CD4-positive, CD25-positive, alpha-beta regulatory T cell (primary cell): ENCODE measurements around the gene SRA1. TPM values are rescaled to one million over a fixed set of nuclear protein-coding genes. Genes with fewer than 3 reads are reported as not detected.

Source experiments
- ATAC-seq, 2 donors: fragments of 150-1000 bp; cut with Tn5 transposase; one replicate each; pipeline ENCODE4 v1.10.0; 2021; ENCODE audit warnings: low read depth in 2 of 2, moderate number of reproducible peaks in 2 of 2, moderate library complexity in 1 of 2
- DNase-seq, 3 donors: peaks; one replicate each; pipeline versions ENCODE4 v3.0.0 to v3.0.0-alpha.2; 2012 to 2022; ENCODE audit warnings: mixed read lengths in 1 of 3
- H3K27ac ChIP-seq: one replicate; pipeline ENCODE4 v1.7.0; 2013; ENCODE audit warnings: mild to moderate bottlenecking, low read length; ENCODE audit not compliant: insufficient read depth, poor library complexity, severe bottlenecking
- H3K27me3 ChIP-seq: one replicate; pipeline ENCODE4 v1.7.0; 2013; ENCODE audit warnings: low read length; ENCODE audit not compliant: control insufficient read depth, insufficient read depth
- H3K36me3 ChIP-seq: one replicate; pipeline ENCODE4 v1.7.0; 2013; ENCODE audit warnings: mild to moderate bottlenecking, low read length, moderate library complexity; ENCODE audit not compliant: control insufficient read depth, insufficient read depth
- H3K4me1 ChIP-seq: 2 replicates; pipeline ENCODE4 v1.7.0; 2013; ENCODE audit warnings: mild to moderate bottlenecking, low read length; ENCODE audit not compliant: insufficient read depth, control insufficient read depth, poor library complexity, severe bottlenecking
- H3K4me3 ChIP-seq: one replicate; pipeline ENCODE4 v1.7.0; 2013; ENCODE audit warnings: low read depth, mild to moderate bottlenecking, low read length, moderate library complexity
- H3K9me3 ChIP-seq, 2 experiments: 1 replicate in 1 of 2; 2 replicates in 1 of 2; pipeline ENCODE4 v1.7.0; 2013; ENCODE audit warnings: low read length in 2 of 2, mild to moderate bottlenecking in 1 of 2, moderate library complexity in 1 of 2; ENCODE audit not compliant: control insufficient read depth in 2 of 2
- H3K27ac Mint-ChIP-seq, 3 donors: one replicate each; pipeline ENCODE4 v1.8.0; 2020 to 2022; ENCODE audit warnings: mild to moderate bottlenecking in 3 of 3, mixed read lengths in 3 of 3, moderate library complexity in 2 of 3
- H3K27me3 Mint-ChIP-seq: one replicate; pipeline ENCODE4 v1.8.0; 2022; ENCODE audit warnings: mild to moderate bottlenecking, mixed read lengths
- H3K36me3 Mint-ChIP-seq: one replicate; pipeline ENCODE4 v1.8.0; 2020; ENCODE audit warnings: mixed read lengths
- H3K4me1 Mint-ChIP-seq, 4 donors: one replicate each; pipeline ENCODE4 v1.8.0; 2020 to 2022; ENCODE audit warnings: mixed read lengths in 4 of 4, mild to moderate bottlenecking in 1 of 4
- H3K4me3 Mint-ChIP-seq, 4 donors: one replicate each; pipeline ENCODE4 v1.8.0; 2020 to 2022; ENCODE audit warnings: mild to moderate bottlenecking in 4 of 4, mixed read lengths in 4 of 4, moderate library complexity in 3 of 4
- H3K9me3 Mint-ChIP-seq, 7 donors: one replicate each; pipeline ENCODE4 v1.8.0; 2020 to 2022; ENCODE audit warnings: mixed read lengths in 7 of 7, mild to moderate bottlenecking in 3 of 7, moderate library complexity in 2 of 7
- polyA plus RNA-seq, 4 donors: library from polyadenylated mRNA; unstranded; fragments of 300-500 nt; fragmentation: Illumina TruSeq; gene quantifications; one replicate each; pipeline ENCODE4 v1.2.3, GENCODE V29; 2021
- total RNA-seq: library from RNA; stranded (reverse); gene quantifications from one replicate; pipeline ENCODE4 v1.2.3, GENCODE V29; 2022

Gene SRA1
- total and polyA plus RNA-seq, 5 donors from 2014 or later, result 36.6 to 44.3 (median 38.8) TPM

- peaks cover 26% of the 10 kb centered on the region for H3K36me3 ChIP-seq
- Mint-ChIP-seq H3K27me3 (no peaks in the 10 kb centered on the region), H3K9me3 (peaks cover 0 to 3% (median 0%) of the 10 kb centered on the region in 7 donors), H3K36me3 (peaks cover 36% of the 10 kb centered on the region), H3K4me3 (peak overlapping the region in 1 of 4 donors; percentile 50), H3K4me1 (peaks cover 0 to 52% (median 39%) of the 10 kb centered on the region in 4 donors), H3K27ac (peak overlapping the region; percentile 98 to 99 (median 98))
- H3K4me3 ChIP-seq, result no peak overlapping the region
- no peak for DNase-seq
- no peaks in the 10 kb centered on the region for H3K9me3 ChIP-seq
- H3K4me1 ChIP-seq, result peaks cover 25% of the 10 kb centered on the region
- H3K27ac ChIP-seq, result peak overlapping the region; percentile 83
- no peak for ATAC-seq
- no peaks in the 10 kb centered on the region for H3K27me3 ChIP-seq
Measured at GRCh38 chr5:140570058-140570457, 12.8 kb upstream of the SRA1 start.

GRCh38 chr5:140569197-140569596 lies 11.9 kb upstream of the SRA1 start:
- Histone ChIP-seq H3K9me3 (no peaks in the 10 kb centered on the region), H3K4me1 (peaks cover 29% of the 10 kb centered on the region), H3K4me3 (peak overlapping the region; percentile 54), H3K27me3 (no peaks in the 10 kb centered on the region), H3K27ac (peak overlapping the region; percentile 83), H3K36me3 (peaks cover 26% of the 10 kb centered on the region)
- peak in 2 of 3 donors; percentile 26 to 74 for DNase-seq
- H3K36me3 Mint-ChIP-seq, result peaks cover 39% of the 10 kb centered on the region
- peaks cover 0 to 60% (median 42%) of the 10 kb centered on the region in 4 donors for H3K4me1 Mint-ChIP-seq
- ATAC-seq, result no peak
- peak overlapping the region; percentile 53 to 88 (median 82) for H3K4me3 Mint-ChIP-seq
- H3K9me3 Mint-ChIP-seq, result peaks cover 0 to 3% (median 0%) of the 10 kb centered on the region in 7 donors
- no peaks in the 10 kb centered on the region for H3K27me3 Mint-ChIP-seq
- H3K27ac Mint-ChIP-seq, result peak overlapping the region; percentile 98 to 99 (median 98)

GRCh38 chr5:140568443-140569063 lies 11.3 kb upstream of the SRA1 start:
- Histone ChIP-seq H3K27ac (peak overlapping the region; percentile 83), H3K36me3 (peaks cover 26% of the 10 kb centered on the region), H3K27me3 (no peaks in the 10 kb centered on the region), H3K4me1 (peaks cover 32% of the 10 kb centered on the region), H3K9me3 (no peaks in the 10 kb centered on the region), H3K4me3 (peak overlapping the region; percentile 54)
- Mint-ChIP-seq H3K27ac (peak overlapping the region; percentile 98 to 99 (median 98)), H3K9me3 (peaks cover 0 to 3% (median 0%) of the 10 kb centered on the region in 7 donors), H3K4me3 (peak overlapping the region; percentile 7 to 88 (median 66)), H3K27me3 (no peaks in the 10 kb centered on the region), H3K36me3 (peaks cover 35% of the 10 kb centered on the region), H3K4me1 (peaks cover 0 to 65% (median 42%) of the 10 kb centered on the region in 4 donors)
- DNase-seq (no peak), ATAC-seq (no peak)

GRCh38 chr5:140567871-140568270 lies 10.6 kb upstream of the SRA1 start:
- no peak overlapping the region for H3K4me3 ChIP-seq
- Mint-ChIP-seq H3K4me1 (peaks cover 0 to 72% (median 45%) of the 10 kb centered on the region in 4 donors), H3K36me3 (peaks cover 35% of the 10 kb centered on the region), H3K27me3 (no peaks in the 10 kb centered on the region), H3K27ac (peak overlapping the region; percentile 82 to 98 (median 98)), H3K4me3 (peak overlapping the region; percentile 7 to 86 (median 42)), H3K9me3 (peaks cover 0 to 3% (median 0%) of the 10 kb centered on the region in 7 donors)
- peaks cover 26% of the 10 kb centered on the region for H3K36me3 ChIP-seq
- no peak for DNase-seq
- no peaks in the 10 kb centered on the region for H3K27me3 ChIP-seq
- H3K9me3 ChIP-seq, result no peaks in the 10 kb centered on the region
- no peak for ATAC-seq
- H3K27ac ChIP-seq, result peak overlapping the region; percentile 83
- peaks cover 38% of the 10 kb centered on the region for H3K4me1 ChIP-seq

- H3K36me3 ChIP-seq, result peaks cover 26% of the 10 kb centered on the region
- H3K27me3 ChIP-seq, result no peaks in the 10 kb centered on the region
Measured at GRCh38 chr5:140567136-140567818, 10.0 kb upstream of the SRA1 start.

GRCh38 chr5:140566665-140567064 lies 9.4 kb upstream of the SRA1 start:
- Histone ChIP-seq H3K9me3 (no peaks in the 10 kb centered on the region), H3K4me3 (no peak overlapping the region), H3K27ac (no peak overlapping the region), H3K36me3 (peaks cover 26% of the 10 kb centered on the region), H3K27me3 (no peaks in the 10 kb centered on the region), H3K4me1 (peaks cover 38% of the 10 kb centered on the region)
- Mint-ChIP-seq H3K27me3 (no peaks in the 10 kb centered on the region), H3K4me1 (peaks cover 0 to 78% (median 50%) of the 10 kb centered on the region in 4 donors), H3K9me3 (peaks cover 0 to 3% (median 0%) of the 10 kb centered on the region in 7 donors), H3K27ac (peak overlapping the region in 1 of 3 donors; percentile 76), H3K4me3 (peak overlapping the region in 3 of 4 donors; percentile 24 to 86 (median 67)), H3K36me3 (peaks cover 35% of the 10 kb centered on the region)
- no peak for DNase-seq
- ATAC-seq, result no peak

More at GRCh38 chr5:140567136-140567818, 10.0 kb upstream of the SRA1 start:
- Histone ChIP-seq H3K4me3 (no peak overlapping the region), H3K4me1 (peaks cover 38% of the 10 kb centered on the region), H3K27ac (no peak overlapping the region), H3K9me3 (no peaks in the 10 kb centered on the region)
- ATAC-seq (no peak), DNase-seq (no peak)
- peaks cover 35% of the 10 kb centered on the region for H3K36me3 Mint-ChIP-seq
- H3K27me3 Mint-ChIP-seq, result no peaks in the 10 kb centered on the region
- peaks cover 0 to 3% (median 0%) of the 10 kb centered on the region in 7 donors for H3K9me3 Mint-ChIP-seq
- H3K4me3 Mint-ChIP-seq, result peak overlapping the region; percentile 26 to 86 (median 62)
- peaks cover 0 to 78% (median 49%) of the 10 kb centered on the region in 4 donors for H3K4me1 Mint-ChIP-seq
- H3K27ac Mint-ChIP-seq, result peak overlapping the region in 2 of 3 donors; percentile 76 to 88

- DNase-seq, result no peak
- H3K4me1 Mint-ChIP-seq, result peaks cover 0 to 81% (median 50%) of the 10 kb centered on the region in 4 donors
- no peaks in the 10 kb centered on the region for H3K27me3 ChIP-seq
- peak overlapping the region; percentile 86 to 99 (median 94) for H3K4me3 Mint-ChIP-seq
- peaks cover 31% of the 10 kb centered on the region for H3K36me3 ChIP-seq
- peak overlapping the region; percentile 93 for H3K27ac ChIP-seq
- H3K27me3 Mint-ChIP-seq, result no peaks in the 10 kb centered on the region
- H3K36me3 Mint-ChIP-seq, result peaks cover 29% of the 10 kb centered on the region
- H3K27ac Mint-ChIP-seq, result peak overlapping the region; percentile 94 to 99 (median 98)
- no peak for ATAC-seq
- no peaks in the 10 kb centered on the region for H3K9me3 Mint-ChIP-seq
- peaks cover 38% of the 10 kb centered on the region for H3K4me1 ChIP-seq
- H3K4me3 ChIP-seq, result peak overlapping the region; percentile 95
- H3K9me3 ChIP-seq, result no peaks in the 10 kb centered on the region
Measured at GRCh38 chr5:140565780-140566095, 8.5 kb upstream of the SRA1 start.
